ENCODE data around the gene MITF. TPM values are rescaled to one million over a fixed set of nuclear protein-coding genes. Genes with fewer than 3 reads are reported as not detected.

The MITF gene
- polyA plus RNA-seq, 1 of the 3 experiments (the other 2 are of a cell fraction), result 1.7 TPM

DNA sequence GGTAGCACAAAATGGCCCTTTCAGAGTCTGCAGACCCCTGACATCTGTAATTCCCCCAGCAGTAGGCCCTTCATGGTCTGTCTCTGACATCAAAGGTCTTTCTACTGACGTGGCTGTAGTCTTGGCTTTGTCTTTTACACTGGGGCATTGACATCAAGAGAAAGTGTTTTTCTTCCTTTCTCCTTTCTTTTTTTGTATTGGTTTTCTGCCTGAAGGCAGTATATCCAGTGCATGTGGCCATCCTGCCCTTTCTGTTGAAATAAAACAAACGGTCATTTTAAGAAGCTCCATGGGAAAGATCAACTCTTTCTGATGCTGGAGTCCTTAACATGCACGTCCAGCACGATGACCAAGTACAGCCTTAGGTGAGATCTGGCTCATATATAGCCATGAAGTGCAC, 153.4 kb downstream of the MITF start:
- WGBS (ENCODE audit: low lambda C conversion rate), result 82% methylated on average over 4 of the region's 4 CpGs

More for the DNA sequence above, 153.4 kb downstream of the MITF start:
- H3K27ac ChIP-seq (ENCODE audit: low read depth in 2 of 2, low read length in 1 of 2), result no peak overlapping the region
- peaks cover under 1% of the 10 kb centered on the region for H3F3A ChIP-seq (replicated peaks; ENCODE audit: insufficient read depth)
- DNase-seq, result no peak
- H3K27me3 ChIP-seq (ENCODE audit: insufficient read depth), result no peaks in the 10 kb centered on the region
- H4K20me1 ChIP-seq (ENCODE audit: insufficient read depth), result no peaks in the 10 kb centered on the region
- no peak overlapping the region for H3K9ac ChIP-seq
- POLR2A ChIA-PET, result no interaction called here
- H3K4me1 ChIP-seq (ENCODE audit: control insufficient read depth in 1 of 2, insufficient read depth in 2 of 2, low read depth in 1 of 2, low read length in 1 of 2), result no peaks in the 10 kb centered on the region; a peak in 1 of 4 replicates
- no peak overlapping the region for H3K4me3 ChIP-seq (ENCODE audit: low read depth in 2 of 2, low read length in 1 of 2)
- TF ChIP-seq MAX (IDR thresholded peaks at IDR 0.05; ENCODE audit: low read depth) (no peak), TCF12 (IDR thresholded peaks at IDR 0.05) (no peak), FOSL2 (IDR thresholded peaks at IDR 0.05; ENCODE audit: borderline replicate concordance, low read depth) (no peak), MEF2A (IDR thresholded peaks at IDR 0.05; ENCODE audit: borderline replicate concordance, low read depth) (no peak), YY1 (IDR thresholded peaks at IDR 0.05; ENCODE audit: low read depth) (no peak), EZH2phosphoT487 (IDR thresholded peaks at IDR 0.05; ENCODE audit: borderline replicate concordance, low read depth) (no peak), CTCF (IDR thresholded peaks at IDR 0.05) (no peak), NFIC (IDR thresholded peaks at IDR 0.05; ENCODE audit: borderline replicate concordance) (no peak), ELF1 (IDR thresholded peaks at IDR 0.05) (no peak), TEAD4 (IDR thresholded peaks at IDR 0.05; ENCODE audit: borderline replicate concordance, insufficient read depth) (no peak), CHD2 (IDR thresholded peaks at IDR 0.05; ENCODE audit: low read length, partially characterized antibody) (no peak), NRF1 (IDR thresholded peaks at IDR 0.05; ENCODE audit: low read depth, low read length) (no peak), PBX3 (IDR thresholded peaks at IDR 0.05) (no peak), REST (IDR thresholded peaks at IDR 0.05; ENCODE audit: low read depth, low read length) (no peak)
- TF ChIP-seq, protein P1, sequence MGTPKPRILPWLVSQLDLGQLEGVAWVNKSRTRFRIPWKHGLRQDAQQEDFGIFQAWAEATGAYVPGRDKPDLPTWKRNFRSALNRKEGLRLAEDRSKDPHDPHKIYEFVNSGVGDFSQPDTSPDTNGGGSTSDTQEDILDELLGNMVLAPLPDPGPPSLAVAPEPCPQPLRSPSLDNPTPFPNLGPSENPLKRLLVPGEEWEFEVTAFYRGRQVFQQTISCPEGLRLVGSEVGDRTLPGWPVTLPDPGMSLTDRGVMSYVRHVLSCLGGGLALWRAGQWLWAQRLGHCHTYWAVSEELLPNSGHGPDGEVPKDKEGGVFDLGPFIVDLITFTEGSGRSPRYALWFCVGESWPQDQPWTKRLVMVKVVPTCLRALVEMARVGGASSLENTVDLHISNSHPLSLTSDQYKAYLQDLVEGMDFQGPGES (IDR thresholded peaks at IDR 0.05; ENCODE audit: low read depth, low read length), result no peak
- TF ChIP-seq, protein P2, sequence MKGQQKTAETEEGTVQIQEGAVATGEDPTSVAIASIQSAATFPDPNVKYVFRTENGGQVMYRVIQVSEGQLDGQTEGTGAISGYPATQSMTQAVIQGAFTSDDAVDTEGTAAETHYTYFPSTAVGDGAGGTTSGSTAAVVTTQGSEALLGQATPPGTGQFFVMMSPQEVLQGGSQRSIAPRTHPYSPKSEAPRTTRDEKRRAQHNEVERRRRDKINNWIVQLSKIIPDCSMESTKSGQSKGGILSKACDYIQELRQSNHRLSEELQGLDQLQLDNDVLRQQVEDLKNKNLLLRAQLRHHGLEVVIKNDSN (IDR thresholded peaks at IDR 0.05; ENCODE audit: borderline replicate concordance, low read depth), result no peak
- no peak overlapping the region for H2AFZ ChIP-seq (ENCODE audit: low read depth)
- no peaks in the 10 kb centered on the region for H3K9me3 ChIP-seq
- CTCF ChIA-PET, result interaction anchor here (0.6 to 1.3 kb wide), 2 partner anchors 8 to 28 kb away, joined by 3 read pairs; no protein-coding TSS in a partner anchor
- H3K36me3 ChIP-seq (replicated peaks in 1 of 2; ENCODE audit: control insufficient read depth in 1 of 2, insufficient read depth in 2 of 2, low read length in 1 of 2), result no peaks in the 10 kb centered on the region
- H3K9me2 ChIP-seq, result no peaks in the 10 kb centered on the region
- no peaks in the 10 kb centered on the region for H3K79me2 ChIP-seq (ENCODE audit: insufficient read depth)
- no peak overlapping the region for H3K4me2 ChIP-seq
